RPMI7951 (cell line): ENCODE data around the gene PRG3. TPM values are rescaled to one million over a fixed set of nuclear protein-coding genes. Genes with fewer than 3 reads are reported as not detected.
"Not testable (repeated sequence)": the region's sequence is repeated elsewhere in the genome, so short reads cannot be mapped to it uniquely, and the experiment has no call there.

Experiments used
- DNase-seq: peaks from one replicate; pipeline ENCODE4 v3.0.0-alpha.2; 2012; ENCODE audit warnings: low read depth
- total RNA-seq: library from RNA; depleted of rRNA; stranded (reverse); fragments of >200 nt; shearing (Covaris generic); gene quantifications from 2 replicates; pipeline ENCODE4 v1.2.3, GENCODE V29; 2014

Gene PRG3
- total RNA-seq, 1 experiment from 2014 or later: not detected

- DNase-seq: no peak
These were observed 9.6 kb upstream of the PRG3 start, which contains the start of gene PRG2 for GRCh38 chr11:57390535-57390934. Gene PRG2 (minus strand): TSS chr11:57390650. CDS start chr11:57389944, 706 bp downstream.

DNA sequence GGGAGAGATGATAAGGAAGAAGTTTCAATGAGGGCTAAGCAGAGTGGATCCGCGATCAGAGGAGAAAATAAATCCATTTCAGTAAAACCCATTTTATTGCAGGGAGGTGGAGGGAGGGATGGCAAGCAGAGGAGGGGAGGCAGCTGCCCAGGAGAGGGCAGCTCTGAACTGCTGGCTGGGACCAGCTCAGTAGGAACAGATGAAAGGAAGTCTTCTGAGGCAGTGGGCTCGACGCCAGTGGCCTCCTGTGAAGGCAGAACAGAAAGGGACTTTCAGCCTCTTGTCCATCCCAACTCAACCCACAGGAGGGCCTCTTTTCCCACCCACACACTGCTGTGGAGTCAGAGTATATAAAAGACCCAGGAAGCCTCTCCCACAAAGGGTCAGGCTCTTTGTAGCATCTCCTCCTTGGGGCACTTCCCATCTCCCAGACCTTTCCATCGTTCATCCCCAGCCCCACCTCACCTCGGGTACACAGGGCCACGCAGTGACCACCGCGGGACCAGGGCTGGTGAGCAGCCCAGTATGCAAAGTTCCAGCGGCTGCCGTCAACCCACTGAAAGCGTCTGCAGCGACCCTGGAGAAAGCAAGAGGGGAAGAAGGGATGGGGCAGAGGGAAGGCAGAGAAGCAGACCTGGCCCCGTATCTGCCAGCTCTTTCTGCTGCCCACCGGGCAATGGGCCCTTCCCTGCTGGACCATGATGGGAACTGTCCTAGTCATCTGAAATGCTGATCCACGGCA lies 6.5 kb upstream of the PRG3 start:
- DNase-seq: peak; percentile 38

DNA sequence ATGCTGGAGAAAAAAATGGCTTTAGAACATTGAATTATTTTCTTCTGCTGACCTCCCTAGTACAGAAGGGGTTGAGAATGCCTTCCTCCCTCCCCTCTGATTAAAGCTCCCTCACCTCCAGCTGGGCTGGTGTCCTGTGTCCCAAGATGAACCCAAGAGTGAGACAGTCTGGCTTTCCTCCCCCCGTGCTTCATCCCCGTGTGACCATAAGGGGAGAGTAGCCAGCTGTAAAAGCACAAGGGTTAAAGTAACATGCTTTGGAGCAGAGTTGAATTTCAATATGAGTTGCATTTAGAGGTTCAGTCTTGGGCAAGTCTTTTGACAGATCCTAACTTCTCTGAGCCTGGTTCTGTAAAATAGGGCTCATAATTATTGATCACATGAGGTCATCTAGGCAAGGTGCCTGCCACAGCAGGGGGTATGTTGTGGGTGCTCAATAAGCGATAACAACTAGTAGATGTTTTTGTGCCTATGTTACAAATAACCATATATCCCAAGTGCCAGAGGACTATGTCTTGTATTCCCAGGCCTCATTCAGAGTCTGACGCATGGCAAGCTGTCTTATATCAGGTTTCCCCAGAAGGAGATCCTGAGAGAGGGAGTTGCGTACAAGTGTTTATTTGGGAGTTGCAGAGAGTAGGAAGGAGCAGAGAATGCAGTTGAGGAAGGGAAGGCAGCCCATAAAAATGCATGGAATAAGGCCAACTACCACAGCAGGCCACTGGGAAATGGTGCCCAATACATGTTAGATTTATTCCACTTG lies 5.4 kb upstream of the PRG3 start:
- DNase-seq: no peak

DNA sequence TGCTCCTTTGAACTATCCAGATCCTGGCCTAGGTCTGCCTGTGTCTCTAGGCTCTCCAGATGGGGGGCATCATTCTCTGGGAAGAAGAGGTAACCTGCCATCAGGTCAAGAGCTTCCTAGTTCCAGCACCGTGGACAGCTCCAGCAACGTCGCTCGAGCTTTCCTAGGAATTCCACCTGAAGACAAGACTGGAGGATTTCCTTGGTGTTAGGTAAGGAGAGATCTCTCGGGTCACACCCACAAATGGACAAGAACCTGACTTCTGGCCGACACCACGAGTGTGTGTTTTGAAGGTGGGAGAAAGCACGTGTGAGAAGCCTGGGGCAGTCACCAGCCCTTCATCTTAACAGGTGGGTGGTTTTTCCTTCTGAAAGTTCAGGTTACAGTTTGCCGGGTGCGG lies 1.2 kb downstream of the PRG3 start:
- DNase-seq: peak; percentile 17

DNA sequence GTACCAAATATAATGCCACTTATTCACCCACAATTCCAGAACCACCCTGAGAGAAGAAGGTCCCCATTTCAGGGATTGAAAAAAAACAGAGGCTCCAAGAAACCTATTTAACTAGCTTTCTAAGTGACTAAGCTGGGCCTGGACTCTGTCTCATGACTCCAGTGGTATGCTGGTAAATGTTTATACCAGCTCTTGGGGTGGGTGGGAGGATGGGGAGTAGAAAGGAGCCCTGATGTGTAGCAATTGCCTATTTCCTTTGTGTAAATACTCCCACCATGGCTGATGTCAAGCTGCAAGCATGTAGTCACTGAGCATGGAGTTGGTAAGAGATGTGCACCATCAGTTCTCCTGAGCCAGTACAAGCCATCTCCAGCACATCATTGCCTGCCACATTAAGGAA lies 2.8 kb downstream of the PRG3 start:
- no peak for DNase-seq

DNA sequence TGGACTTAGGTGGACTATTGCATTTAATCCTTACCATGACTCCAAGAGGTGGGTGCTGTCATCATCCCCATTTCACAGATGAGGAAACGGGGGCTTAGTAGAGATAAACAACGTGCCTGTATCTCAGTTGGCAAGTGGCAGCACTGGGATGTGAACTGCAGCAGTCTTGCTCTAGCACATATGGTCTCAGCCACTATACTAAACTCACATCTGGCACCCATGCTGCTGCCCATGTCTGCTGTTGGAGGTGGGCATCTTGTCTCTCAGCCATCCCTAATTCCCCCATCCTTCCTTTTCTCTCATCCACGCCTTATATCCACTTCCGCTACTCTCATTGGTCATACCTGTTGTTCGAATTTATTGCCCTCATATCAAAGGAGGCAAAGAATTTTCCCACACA lies 3.8 kb downstream of the PRG3 start:
- DNase-seq: no peak

- no peak for DNase-seq
These were observed 4.6 kb downstream of the PRG3 start for GRCh38 chr11:57376095-57377090.

DNA sequence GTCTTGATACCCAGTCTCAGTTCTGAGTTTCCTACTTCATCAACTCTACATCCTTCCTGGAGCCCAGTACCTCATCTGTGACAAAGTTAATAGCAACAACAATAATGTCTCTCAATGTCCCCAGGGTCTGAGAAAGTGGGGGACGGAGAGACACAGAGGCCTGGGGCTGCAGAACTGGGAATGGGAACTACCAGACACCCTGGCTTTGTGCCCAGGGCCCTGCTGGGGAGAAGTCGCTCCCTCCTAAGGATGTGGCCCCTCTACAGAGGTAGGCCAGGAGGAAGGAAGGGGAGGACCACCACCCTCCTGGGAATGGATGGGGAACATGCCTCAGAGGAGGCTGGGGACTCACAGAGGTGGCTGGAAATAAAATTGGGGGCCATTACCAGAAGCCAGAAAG lies 5.5 kb downstream of the PRG3 start:
- DNase-seq: no peak

DNA sequence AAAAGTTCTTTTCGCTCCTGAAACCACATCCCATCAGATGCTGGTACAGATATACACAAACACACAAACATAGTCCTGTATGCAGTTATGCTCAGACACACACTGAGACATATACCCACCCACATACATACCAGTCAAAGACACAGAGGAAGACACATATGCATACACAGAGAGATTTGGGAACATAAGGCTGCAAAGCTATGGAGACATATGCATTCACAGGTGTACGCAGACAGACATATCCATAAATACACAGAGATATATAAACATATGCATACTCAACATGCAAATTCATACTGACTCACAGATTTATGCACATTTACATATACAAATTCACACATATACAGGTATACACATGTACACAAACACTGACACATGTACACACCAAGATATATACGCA lies 6.0 kb downstream of the PRG3 start:
- DNase-seq: no peak

GRCh38 chr11:57373146-57373545 lies 7.8 kb downstream of the PRG3 start:
- no peak for DNase-seq

GRCh38 chr11:57370941-57371340 lies 10.0 kb downstream of the PRG3 start:
- DNase-seq: no peak

- peak; percentile 74 for DNase-seq
These were observed 10.7 kb downstream of the PRG3 start for GRCh38 chr11:57370251-57370650.

GRCh38 chr11:57368845-57369232 lies 12.1 kb downstream of the PRG3 start:
- DNase-seq: no peak

- DNase-seq: no peak
These were observed 12.7 kb downstream of the PRG3 start for GRCh38 chr11:57368106-57368844.

- no peak for DNase-seq
These were observed 15.9 kb downstream of the PRG3 start for GRCh38 chr11:57364851-57365660.

GRCh38 chr11:57363131-57364080 lies 17.5 kb downstream of the PRG3 start:
- DNase-seq: no peak

DNA sequence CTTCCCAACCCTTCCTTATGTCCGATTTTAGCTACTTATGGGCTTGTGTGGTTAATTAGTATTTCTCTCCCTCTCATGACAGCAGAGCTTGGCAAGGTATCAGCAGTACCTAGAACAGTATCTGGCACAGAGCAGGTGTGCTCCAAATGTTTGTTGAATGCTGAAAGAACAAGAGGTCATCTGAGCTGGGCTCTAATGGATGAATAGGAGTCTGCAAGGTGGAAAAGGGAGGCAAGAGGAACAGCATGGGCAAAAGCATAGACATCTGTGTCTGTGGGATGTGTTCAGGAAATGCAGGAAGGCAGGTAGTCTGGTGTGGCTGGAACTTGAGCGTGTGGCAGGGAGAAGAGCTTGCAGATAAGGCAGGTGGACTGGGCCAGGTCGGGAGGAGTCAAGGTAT lies 19.0 kb downstream of the PRG3 start:
- no peak for DNase-seq

DNA sequence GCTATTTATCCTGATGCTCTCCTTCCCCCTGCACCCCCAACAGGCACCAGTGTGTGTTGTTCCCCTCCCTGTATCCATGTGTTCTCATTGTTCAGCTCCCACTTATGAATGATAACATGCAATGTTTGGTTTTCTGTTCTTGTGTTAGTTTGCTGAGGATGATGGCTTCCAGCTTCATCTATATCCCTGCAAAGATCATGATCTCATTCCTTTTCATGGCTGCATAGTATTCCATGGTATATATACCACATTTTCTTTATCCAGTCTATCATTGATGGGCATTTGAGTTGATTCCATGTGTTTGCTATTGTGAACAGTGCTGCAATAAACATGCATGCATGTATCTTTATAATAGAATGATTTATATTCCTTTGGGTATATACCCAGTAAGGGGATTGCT lies 19.5 kb downstream of the PRG3 start:
- DNase-seq: not testable (repeated sequence)

DNA sequence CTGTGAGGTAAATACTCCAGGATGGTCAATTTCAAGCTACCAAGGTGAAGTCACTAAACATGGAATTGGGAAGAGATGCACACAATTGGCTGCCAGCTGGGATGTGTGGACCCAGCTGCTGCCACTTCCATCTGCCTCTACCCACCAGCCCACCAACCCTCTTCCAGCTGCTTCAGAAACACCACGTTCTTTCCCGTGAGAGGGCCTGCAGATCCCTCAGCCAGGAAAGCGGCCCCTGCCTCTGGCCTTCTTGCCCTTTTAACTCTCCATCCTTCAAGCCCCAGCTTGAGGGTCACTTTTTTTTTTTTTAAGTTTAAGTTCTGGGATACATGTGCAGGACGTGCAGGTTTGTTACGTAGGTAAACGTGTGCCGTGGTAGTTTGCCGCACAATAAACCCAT lies 20.0 kb downstream of the PRG3 start:
- DNase-seq: no peak
